ENCODE results near the gene POLR3H.

POLR3H gene

GRCh38 chr22:41485033-41485432 is 59.2 kb downstream of the POLR3H start:
- DNase-seq (ENCODE audit: low read depth in 3 of 3): no peak

- no peak for DNase-seq (ENCODE audit: low read depth in 3 of 3)
These were observed 61.8 kb downstream of the POLR3H start for GRCh38 chr22:41482319-41482935.

GRCh38 chr22:41481925-41482318 is 62.3 kb downstream of the POLR3H start:
- no peak for DNase-seq (ENCODE audit: low read depth in 3 of 3)

- no peak for DNase-seq (ENCODE audit: low read depth in 3 of 3)
These were observed 63.0 kb downstream of the POLR3H start for GRCh38 chr22:41481131-41481830.

GRCh38 chr22:41480397-41480735 is 63.9 kb downstream of the POLR3H start:
- DNase-seq (ENCODE audit: low read depth in 3 of 3): no peak

GRCh38 chr22:41479671-41480396 is 64.4 kb downstream of the POLR3H start:
- no peak for DNase-seq (ENCODE audit: low read depth in 3 of 3)

- DNase-seq (ENCODE audit: low read depth in 3 of 3): no peak
These were observed 65.3 kb downstream of the POLR3H start for GRCh38 chr22:41478891-41479521.

- DNase-seq (ENCODE audit: low read depth in 3 of 3): no peak
These were observed 65.8 kb downstream of the POLR3H start for GRCh38 chr22:41478473-41478872.
